GM21526 (cell line): ENCODE results near the gene SCGB1A1.

ENCODE experiments used
- ATAC-seq: cut with Tn5 transposase; IDR thresholded peaks from one replicate; pipeline ENCODE4 v1.9.1; 2021; ENCODE audit warnings: moderate library complexity; ENCODE audit not compliant: unreplicated experiment, low FRiP score

The SCGB1A1 gene

DNA sequence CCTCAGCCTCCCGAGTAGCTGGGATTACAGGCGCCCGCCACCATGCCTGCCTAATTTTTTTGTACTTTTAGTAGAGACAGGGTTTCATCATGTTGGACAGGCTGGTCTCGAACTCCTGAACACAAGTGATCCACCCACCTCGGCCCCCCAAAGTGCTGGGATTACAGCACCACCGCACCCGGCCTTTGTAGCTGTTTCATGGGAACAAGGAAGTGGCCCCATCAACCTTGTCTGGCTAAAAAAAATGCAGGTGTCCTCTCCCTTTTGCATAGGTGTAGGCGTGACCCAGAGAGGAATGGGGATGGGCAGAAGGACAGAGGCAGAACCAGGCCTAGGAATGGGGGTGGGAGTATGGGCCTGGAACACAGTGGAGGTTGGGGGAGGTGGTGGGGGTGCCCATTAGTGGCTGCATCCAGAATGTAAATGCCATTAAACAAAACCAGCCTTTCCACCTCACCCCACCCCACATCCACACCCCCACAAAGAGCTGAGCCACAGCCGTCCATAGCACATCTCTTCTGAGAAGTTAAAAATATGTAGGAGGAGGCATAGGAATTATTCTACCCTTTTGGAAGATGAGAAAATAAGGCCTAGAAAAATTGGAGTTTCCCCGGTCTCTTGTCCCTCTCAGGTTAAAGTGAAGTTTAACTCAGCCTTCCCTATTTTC is 22.8 kb upstream of the SCGB1A1 start:
- no peak for ATAC-seq

DNA sequence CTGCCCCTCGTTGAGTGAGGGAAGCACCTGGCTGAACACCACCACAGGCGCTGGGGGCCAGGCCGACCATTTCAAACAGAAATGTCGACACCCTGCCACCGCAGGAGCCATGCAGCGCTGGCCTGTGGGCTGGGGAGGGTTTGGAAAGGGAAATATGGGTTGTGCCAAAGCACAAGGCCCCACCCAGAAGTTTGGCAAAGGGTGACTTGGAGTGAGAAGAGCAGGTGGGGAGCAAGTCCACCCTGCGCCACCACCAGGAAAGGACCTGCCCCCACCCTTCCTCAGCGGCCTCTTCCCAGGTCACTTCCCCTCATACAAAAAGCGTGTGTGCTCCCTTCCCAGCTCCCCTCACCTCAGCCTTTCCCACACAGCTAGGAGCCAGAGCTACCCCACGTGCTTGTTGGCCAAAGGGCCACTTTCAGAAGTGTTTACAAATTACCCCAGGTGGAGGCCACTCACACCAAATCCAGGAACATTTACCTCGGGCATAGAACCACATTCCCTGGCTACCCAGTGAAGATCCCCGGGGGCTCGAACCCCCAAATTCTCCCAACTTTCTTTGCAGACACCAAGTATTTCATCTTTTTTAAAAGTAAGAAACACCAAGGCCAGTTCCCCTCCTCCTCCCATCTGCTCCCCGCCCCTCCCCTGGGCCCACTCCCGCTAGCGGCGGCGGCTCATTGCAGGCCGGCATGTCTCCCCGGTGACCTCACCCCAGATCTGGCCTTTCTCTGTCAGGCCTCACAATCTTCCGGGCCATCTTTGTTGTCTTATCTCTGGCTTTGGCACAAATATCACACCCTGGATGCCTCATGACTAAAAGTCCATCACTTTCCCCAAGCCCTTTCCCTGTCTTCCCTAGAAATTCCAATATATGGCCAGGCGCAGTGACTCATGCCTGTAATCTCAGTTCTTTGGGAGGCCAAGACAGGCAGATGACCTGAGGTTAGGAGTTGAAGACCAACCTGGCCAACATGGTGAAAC is 20.5 kb upstream of the SCGB1A1 start:
- no peak for ATAC-seq

DNA sequence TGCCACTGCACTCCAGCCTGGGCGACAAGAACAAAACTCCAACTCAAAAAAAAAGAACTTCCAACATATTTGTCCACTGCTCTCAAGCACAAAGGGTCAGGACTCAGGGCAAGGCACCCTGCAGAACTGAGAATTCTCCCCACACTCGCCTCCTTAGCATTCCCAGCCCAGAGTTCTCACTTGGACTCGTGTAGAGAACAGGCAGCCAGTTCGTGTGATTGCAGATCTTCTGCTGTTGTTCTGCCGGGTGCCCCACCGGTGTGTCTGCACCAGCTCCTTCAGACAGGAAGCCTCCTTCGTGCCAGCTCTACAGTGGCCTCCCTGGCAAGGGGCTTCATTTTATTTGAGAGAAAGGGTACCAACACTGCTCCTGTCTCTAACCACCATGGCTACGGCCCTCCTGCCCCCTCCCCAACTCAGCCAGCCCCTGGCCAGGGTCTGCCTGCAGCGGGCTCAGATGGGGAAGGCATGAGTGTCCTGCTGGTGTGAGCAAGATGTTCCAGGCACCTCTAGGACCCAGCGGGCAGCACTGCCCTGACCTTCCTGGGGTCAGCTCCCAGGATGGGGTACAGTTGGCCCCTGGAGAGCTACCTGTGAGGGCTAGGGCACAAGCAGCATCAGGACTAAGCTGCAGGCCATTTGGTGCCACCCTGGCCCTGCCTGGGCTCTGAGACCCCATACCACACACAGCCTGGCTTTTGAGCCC is 19.5 kb upstream of the SCGB1A1 start:
- no peak for ATAC-seq

GRCh38 chr11:62399878-62400266 is 19.0 kb upstream of the SCGB1A1 start:
- ATAC-seq = no peak

- ATAC-seq = no peak
These were observed 18.6 kb upstream of the SCGB1A1 start for GRCh38 chr11:62400281-62400680.

DNA sequence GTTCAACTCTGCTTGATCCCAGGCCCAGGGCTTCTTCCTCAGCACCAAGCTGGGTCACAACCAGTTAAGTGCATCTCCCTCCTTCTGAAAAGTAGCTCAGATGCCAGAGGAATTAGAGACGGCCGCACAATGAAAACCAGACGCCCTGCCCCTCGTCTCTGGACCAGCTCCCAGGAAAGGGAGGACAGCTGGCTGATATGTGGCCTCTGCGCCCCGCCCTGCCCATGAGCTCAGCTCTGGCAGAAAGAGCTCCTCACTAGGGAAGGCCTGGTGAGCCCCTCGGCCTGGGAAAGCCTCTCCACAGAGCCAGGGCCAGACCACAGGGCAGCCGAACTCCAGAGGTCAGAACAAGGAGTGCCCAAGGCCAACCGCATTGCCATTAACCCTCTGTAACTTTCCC is 18.1 kb upstream of the SCGB1A1 start:
- ATAC-seq = no peak

DNA sequence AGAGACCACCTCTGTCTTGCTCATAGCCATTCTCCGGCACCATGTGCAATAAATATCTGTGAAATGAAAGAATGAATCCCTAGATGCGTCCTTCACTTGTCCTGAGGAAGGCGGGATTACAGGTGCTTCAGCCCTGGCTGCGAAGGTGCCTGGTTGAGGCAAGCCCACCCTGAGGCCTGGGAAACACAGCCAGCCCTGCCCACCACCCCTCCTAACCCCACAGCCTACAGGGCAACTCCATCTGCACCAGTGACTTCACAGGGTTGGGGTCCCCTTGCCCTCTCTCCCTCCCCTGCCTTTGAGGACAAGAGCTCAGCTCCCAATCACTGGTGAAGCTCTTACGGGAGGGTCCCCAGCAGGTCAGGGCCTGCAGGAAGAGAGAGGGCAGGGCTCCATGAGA is 17.5 kb upstream of the SCGB1A1 start:
- ATAC-seq = no peak

DNA sequence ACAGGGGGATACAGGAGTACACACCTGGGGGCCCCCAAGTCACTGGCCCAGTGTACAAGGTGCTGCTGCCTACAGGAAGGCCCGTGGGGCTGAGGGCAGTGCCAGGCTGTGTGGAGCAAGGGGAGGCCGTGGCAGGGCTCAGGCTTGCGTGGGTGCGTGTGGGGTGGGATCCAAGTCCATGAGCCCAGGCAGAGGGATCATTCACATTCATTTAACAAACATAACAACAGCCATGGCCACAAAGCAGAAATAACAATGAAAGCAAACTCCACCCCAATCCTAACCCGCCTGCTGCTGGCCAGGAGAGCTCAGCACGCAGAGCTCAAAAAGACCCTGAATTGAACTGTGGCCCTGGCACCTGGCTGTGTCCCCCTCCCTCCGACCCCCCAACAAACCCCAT is 17.0 kb upstream of the SCGB1A1 start:
- no peak for ATAC-seq

DNA sequence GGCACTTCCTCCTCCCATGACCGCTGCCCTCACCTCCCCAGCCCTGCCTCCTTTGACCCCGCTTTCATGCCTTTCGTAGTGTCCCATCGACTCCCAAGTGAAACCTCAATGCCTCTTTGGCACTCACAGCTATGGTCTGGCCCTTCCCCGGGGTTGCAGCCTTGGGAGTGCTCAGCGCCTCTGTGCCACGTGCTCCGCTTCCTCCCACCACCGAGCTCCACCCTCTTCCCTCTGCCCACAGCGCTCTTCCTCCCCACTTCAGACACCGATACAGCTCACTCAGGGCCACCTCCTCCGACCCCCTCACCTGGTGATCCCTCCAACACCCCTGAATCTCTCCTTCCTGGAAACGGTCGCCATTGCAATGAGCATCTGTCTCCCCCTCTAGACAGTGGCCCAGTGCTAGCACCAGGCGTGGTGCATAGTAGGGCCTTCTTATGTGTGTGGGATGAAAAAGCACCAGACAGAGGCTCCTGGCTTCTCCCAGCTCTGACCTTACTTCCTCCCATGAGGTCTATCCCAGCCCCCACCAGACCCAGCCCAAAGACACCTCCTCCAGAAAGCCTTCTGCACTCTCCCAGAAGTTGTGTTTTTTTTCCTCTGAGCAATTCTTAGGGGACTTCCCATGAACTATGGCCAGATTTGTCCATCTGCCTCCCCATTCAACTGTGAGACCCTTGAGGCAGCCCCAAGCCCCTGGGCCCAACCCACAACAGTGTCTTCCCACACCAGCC is 16.4 kb upstream of the SCGB1A1 start:
- no peak for ATAC-seq

GRCh38 chr11:62402960-62403730 is 15.7 kb upstream of the SCGB1A1 start:
- no peak for ATAC-seq

DNA sequence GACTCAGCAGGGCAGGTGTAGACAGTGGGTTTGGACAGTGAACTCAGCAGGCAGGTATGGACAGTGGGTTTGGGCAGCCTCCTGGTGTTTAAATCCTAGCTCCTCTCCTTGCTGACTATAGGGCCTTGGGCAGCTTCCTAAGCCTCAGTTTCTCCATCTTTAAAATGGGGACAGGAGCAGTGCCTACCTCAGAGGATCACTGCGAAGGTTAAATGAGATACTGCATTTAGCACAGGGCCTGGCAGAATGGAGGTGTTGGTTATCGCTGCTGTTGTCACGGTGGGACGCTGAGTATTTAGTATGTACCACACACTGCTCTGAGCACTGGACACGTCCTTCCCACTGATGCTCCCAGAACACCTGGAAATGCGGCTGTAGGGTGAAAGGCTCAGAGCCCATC is 14.4 kb upstream of the SCGB1A1 start:
- no peak for ATAC-seq

GRCh38 chr11:62404901-62405300 is 13.9 kb upstream of the SCGB1A1 start:
- ATAC-seq = no peak

GRCh38 chr11:62406034-62406433 is 12.8 kb upstream of the SCGB1A1 start:
- ATAC-seq = no peak

DNA sequence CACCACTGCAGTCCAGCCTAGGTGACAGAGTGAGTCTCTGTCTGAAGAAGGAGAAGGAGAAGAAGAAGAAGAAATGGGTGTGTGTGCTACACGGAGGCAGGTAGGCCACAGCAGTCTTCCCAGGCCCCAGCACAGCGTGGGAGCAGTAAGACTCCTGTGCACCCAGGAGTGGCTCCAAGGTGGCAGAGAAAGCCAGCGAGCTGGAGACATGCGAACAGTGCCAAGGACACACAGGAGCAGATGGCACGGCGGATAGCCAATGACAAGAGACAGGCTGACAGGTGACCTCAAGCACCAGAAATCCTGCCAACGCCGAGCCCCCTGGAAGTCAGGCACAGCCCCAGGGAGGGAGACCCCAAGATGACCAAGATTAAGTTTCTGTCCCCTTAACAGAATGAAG is 9.0 kb upstream of the SCGB1A1 start:
- no peak for ATAC-seq

GRCh38 chr11:62410972-62411371 is 7.9 kb upstream of the SCGB1A1 start:
- ATAC-seq = no peak

GRCh38 chr11:62411524-62411923 is 7.3 kb upstream of the SCGB1A1 start:
- ATAC-seq = no peak

DNA sequence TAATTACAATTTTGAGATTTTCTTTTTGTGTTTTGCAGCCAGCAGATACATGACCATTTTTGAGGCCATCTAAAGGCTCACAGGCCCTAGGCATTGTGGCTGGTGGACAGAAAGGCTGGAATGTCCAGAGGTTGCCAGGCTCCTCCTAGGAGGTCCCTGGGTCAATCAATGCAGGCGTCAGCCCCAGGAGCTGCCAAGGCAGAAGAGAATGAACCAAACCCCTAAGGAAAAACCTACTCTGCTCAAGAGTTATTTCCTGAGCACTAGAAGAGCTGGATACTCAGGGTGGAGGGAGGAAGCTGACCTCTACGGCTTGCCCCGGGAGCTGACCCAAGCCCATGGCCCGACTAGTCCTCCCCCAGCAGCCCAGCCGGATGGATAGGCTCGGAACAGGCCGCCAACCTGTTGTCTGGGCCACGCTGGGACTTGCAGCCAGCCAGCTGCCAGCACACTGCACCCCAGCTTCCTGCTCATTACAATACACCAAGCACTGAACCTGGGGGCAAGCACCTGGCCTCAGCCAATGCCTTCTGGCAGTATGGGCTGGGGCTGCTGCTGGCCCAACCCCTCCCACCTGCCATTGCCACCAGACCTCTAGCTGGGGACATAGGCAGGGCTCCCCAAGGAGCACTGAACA is 5.7 kb upstream of the SCGB1A1 start:
- ATAC-seq = no peak

GRCh38 chr11:62416596-62416995 is 2.2 kb upstream of the SCGB1A1 start:
- ATAC-seq = no peak

GRCh38 chr11:62418136-62418535 is 697 bp upstream of the SCGB1A1 start:
- no peak for ATAC-seq
